ENCODE measurements around the gene ARHGEF4. TPM values are rescaled to one million over a fixed set of nuclear protein-coding genes. Genes with fewer than 3 reads are reported as not detected.

Gene ARHGEF4
- total and polyA plus RNA-seq, 10 of the 15 experiments (the other 5 are each of a cell fraction or from before 2014, with no cell fraction given), result 0.02 to 0.24 (median 0.16) TPM; not detected in 6

GRCh38 chr2:130832296-130832940 lies 4.3 kb upstream of the ARHGEF4 start:
- RAD21 ChIA-PET (ENCODE audit: unreplicated experiment), result interaction anchor here (0.7 kb wide), 1 partner anchor 15 kb away, joined by 3 read pairs; no protein-coding TSS in a partner anchor
- CTCF ChIA-PET, result interaction anchor here (0.7 to 1.3 kb wide), 2 partner anchors 35 to 91 kb away, joined by 3 read pairs; no protein-coding TSS in a partner anchor
- intact Hi-C loops (cut with micrococcal nuclease; ENCODE audit: unreplicated experiment), result no loop called here
- TF ChIP-seq SMARCA5 (IDR thresholded peaks at IDR 0.05) (no peak), E2F8 (IDR thresholded peaks at IDR 0.05; ENCODE audit: low read depth, partially characterized antibody) (no peak), SKIL (IDR thresholded peaks at IDR 0.05; ENCODE audit: low read depth, poor library complexity, severe bottlenecking) (no peak), NBN (IDR thresholded peaks at IDR 0.05) (no peak), SUZ12 (IDR thresholded peaks at IDR 0.05; ENCODE audit: unreplicated experiment) (no peak), ZNF217 (IDR thresholded peaks at IDR 0.05) (no peak), CBFB (IDR thresholded peaks at IDR 0.05; ENCODE audit: low read depth) (no peak), IRF5 (IDR thresholded peaks at IDR 0.05; ENCODE audit: borderline replicate concordance) (no peak), CEBPZ (IDR thresholded peaks at IDR 0.05; ENCODE audit: low read depth, low read length) (no peak), NR2C1 (IDR thresholded peaks at IDR 0.05) (no peak), BACH1 (IDR thresholded peaks at IDR 0.05; ENCODE audit: borderline replicate concordance) (no peak), RELB (IDR thresholded peaks at IDR 0.05; ENCODE audit: low read depth) (no peak), HDAC2 (IDR thresholded peaks at IDR 0.05) (no peak)

More at GRCh38 chr2:130832296-130832940, 4.3 kb upstream of the ARHGEF4 start:
- POLR2A ChIA-PET, result no interaction called here
- H2AFZ ChIP-seq (ENCODE audit: control insufficient read depth, low read depth, low read length), result no peak overlapping the region
- in situ Hi-C loops (cut with MboI), result no loop called here
- FAIRE-seq (no peak), ATAC-seq (no peak), DNase-seq (ENCODE audit: low read depth, low spot score) (no peak)
- no peaks in the 10 kb centered on the region for H3K36me3 ChIP-seq (ENCODE audit: control insufficient read depth in 2 of 2, insufficient read depth in 2 of 2, low read length in 1 of 2)
- H4K20me1 ChIP-seq (ENCODE audit: control insufficient read depth, insufficient read depth), result no peaks in the 10 kb centered on the region
- H3K27ac ChIP-seq (ENCODE audit: control insufficient read depth, insufficient read depth), result no peak overlapping the region
- no peak overlapping the region for H3K4me3 ChIP-seq
- 41% methylated on average over 12 of the region's 12 CpGs for WGBS (ENCODE audit: insufficient coverage, insufficient replicate concordance, low lambda C conversion rate, missing lambda C conversion rate)
- no peak overlapping the region for H3K4me2 ChIP-seq (ENCODE audit: control insufficient read depth, insufficient read depth)
- no peak overlapping the region for H3K9ac ChIP-seq (ENCODE audit: control insufficient read depth, insufficient read depth, low read length)
- no peaks in the 10 kb centered on the region for H3K9me3 ChIP-seq (replicated peaks; ENCODE audit: control insufficient read depth, insufficient read depth, low read length)
- no TSS peak for BruUV-seq (replicated peaks)
- peaks cover 0 to 3% of the 10 kb centered on the region in 2 experiments; a peak in 3 of 4 replicates for H3K27me3 ChIP-seq (replicated peaks in 1 of 2; ENCODE audit: control insufficient read depth in 2 of 2, insufficient read depth in 2 of 2, low read length in 1 of 2)
- SMC1A ChIA-PET (ENCODE audit: uncharacterized antibody, unreplicated experiment), result no interaction called here
- no peaks in the 10 kb centered on the region for H3K4me1 ChIP-seq (ENCODE audit: control insufficient read depth, insufficient read depth, low read length)
- no peaks in the 10 kb centered on the region for H3K79me2 ChIP-seq (ENCODE audit: control insufficient read depth, insufficient read depth, low read length)
